Measurements from ENCODE around the gene TPGS1.

- TF ChIP-seq CTCF (IDR thresholded peaks at IDR 0.05; ENCODE audit: low read depth, low read length, poor library complexity, severe bottlenecking): no peak
- TF ChIP-seq EZH2phosphoT487 (IDR thresholded peaks at IDR 0.05; ENCODE audit: borderline replicate concordance, low read length): no peak
Observed at GRCh38 chr19:558770-559439, 51.6 kb downstream of the TPGS1 start.
